ENCODE measurements around the gene PDGFD.

PDGFD gene

GRCh38 chr11:103863497-103863896, 300.4 kb downstream of the PDGFD start:
- no peaks in the 10 kb centered on the region for H3K9me3 Mint-ChIP-seq
- H3K27ac Mint-ChIP-seq, result no peak overlapping the region
- no peak for DNase-seq
- TF ChIP-seq, protein P1, sequence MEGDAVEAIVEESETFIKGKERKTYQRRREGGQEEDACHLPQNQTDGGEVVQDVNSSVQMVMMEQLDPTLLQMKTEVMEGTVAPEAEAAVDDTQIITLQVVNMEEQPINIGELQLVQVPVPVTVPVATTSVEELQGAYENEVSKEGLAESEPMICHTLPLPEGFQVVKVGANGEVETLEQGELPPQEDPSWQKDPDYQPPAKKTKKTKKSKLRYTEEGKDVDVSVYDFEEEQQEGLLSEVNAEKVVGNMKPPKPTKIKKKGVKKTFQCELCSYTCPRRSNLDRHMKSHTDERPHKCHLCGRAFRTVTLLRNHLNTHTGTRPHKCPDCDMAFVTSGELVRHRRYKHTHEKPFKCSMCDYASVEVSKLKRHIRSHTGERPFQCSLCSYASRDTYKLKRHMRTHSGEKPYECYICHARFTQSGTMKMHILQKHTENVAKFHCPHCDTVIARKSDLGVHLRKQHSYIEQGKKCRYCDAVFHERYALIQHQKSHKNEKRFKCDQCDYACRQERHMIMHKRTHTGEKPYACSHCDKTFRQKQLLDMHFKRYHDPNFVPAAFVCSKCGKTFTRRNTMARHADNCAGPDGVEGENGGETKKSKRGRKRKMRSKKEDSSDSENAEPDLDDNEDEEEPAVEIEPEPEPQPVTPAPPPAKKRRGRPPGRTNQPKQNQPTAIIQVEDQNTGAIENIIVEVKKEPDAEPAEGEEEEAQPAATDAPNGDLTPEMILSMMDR (IDR thresholded peaks at IDR 0.05), result no peak
- H3K36me3 Mint-ChIP-seq (ENCODE audit: low read depth), result no peaks in the 10 kb centered on the region
- H3K27me3 Mint-ChIP-seq (ENCODE audit: low read depth, poor library complexity), result no peaks in the 10 kb centered on the region
- peaks cover 18% of the 10 kb centered on the region for H3K4me1 Mint-ChIP-seq
- no peak overlapping the region for H3K4me3 Mint-ChIP-seq

- peak overlapping the region; percentile 87 for H3K27ac Mint-ChIP-seq
- DNase-seq, result no peak
- no peaks in the 10 kb centered on the region for H3K36me3 Mint-ChIP-seq (ENCODE audit: low read depth)
- H3K27me3 Mint-ChIP-seq (ENCODE audit: low read depth, poor library complexity), result no peaks in the 10 kb centered on the region
- H3K9me3 Mint-ChIP-seq, result peaks cover 4% of the 10 kb centered on the region
- TF ChIP-seq, protein P1 (IDR thresholded peaks at IDR 0.05), result no peak
- peaks cover 18% of the 10 kb centered on the region for H3K4me1 Mint-ChIP-seq
- no peak overlapping the region for H3K4me3 Mint-ChIP-seq
Observed at GRCh38 chr11:103862802-103863174, 301.2 kb downstream of the PDGFD start.

DNA sequence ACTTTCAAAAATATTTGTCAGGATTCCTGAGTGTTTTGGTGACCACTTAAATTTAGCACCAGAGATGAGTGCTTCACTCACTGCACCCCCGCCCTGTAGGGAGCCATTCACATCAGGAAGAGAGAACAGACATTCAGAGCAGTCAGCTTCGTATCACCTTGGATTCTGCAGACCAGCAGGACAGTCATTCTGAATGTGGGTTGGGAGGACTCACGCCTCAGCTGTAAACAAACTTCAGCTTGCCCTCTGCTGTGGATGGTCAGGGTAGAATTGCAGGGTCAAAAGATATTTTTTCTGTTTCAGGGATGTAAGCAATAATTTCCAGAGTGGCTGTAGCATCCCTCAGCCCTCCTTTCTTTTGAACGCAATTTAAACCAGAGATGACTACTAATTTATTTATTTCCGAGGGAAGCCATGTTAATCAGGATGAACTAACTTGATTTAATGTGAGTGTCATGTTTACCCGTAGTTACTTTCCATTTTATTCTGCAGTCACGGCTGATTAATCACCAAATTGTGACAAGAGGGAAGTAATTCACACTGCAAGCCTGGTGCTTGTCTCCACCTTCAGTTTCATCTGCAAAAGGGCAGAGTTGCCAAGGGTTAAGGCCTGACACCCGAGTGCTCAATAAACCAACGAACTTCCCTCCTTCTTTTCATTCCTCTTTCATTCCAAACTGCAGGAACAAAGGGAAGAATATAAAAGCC, 301.7 kb downstream of the PDGFD start:
- no peaks in the 10 kb centered on the region for H3K36me3 Mint-ChIP-seq (ENCODE audit: low read depth)
- TF ChIP-seq, protein P1 (IDR thresholded peaks at IDR 0.05), result no peak
- peaks cover 9% of the 10 kb centered on the region for H3K9me3 Mint-ChIP-seq
- peak overlapping the region; percentile 87 for H3K27ac Mint-ChIP-seq
- H3K27me3 Mint-ChIP-seq (ENCODE audit: low read depth, poor library complexity), result no peaks in the 10 kb centered on the region
- H3K4me1 Mint-ChIP-seq, result peaks cover 18% of the 10 kb centered on the region
- DNase-seq, result peak; percentile 10
- no peak overlapping the region for H3K4me3 Mint-ChIP-seq
